ENCODE data around the gene OR51A7. TPM values are rescaled to one million over a fixed set of nuclear protein-coding genes. Genes with fewer than 3 reads are reported as not detected.
"Not testable (repeated sequence)": the region's sequence is repeated elsewhere in the genome, so short reads cannot be mapped to it uniquely, and the experiment has no call there.

OR51A7 gene
- total RNA-seq, 1 donor from 2014 or later: not detected

DNA sequence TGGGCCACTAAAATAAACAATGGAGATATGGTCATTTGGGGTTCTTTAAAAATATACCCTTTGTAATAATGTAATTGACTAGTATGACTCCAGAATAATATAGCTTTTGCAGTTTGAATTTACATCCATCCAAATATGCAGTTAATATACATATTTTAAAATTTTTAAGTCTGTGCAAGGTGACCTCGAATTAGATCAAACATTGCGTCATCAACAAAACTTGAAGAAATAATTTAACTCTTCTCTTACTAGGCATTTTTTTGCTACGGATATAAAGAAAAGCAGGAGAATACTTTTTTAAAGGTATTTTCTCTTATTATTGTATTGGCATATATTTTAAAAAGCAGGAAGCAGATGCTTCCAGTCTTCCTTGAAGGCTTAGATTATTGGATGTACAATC is 33.2 kb downstream of the OR51A7 start:
- intact Hi-C loops (cut with micrococcal nuclease): no loop called here
- DNase-seq (no peak), ATAC-seq (no peak)

DNA sequence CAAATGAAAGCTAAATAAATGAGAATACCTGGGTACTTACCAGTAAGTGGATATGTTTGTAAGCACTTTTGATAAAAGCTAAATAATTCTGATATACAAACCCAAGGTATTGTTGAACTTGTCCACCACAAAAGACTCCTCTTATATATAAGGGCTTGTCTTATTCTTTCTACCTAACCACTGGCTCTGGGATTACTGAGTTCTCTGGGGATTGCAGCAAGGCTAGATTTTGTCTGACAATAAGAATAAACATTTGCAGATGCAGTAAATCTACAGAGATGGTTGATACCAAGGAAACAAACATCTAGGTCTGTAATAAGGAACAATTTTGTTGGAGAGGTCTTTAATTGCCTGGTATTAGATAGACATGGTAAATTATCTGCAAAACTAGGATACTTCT is 43.9 kb downstream of the OR51A7 start, which contains the start of gene OR51A4:
OR51A4 (minus strand) TSS at position 101 of the 400 bp plus-strand sequence. CDS start 505 bp downstream, outside the sequence.
- DNase-seq (no peak), ATAC-seq (no peak)
- intact Hi-C loops (cut with micrococcal nuclease): no loop called here

GRCh38 chr11:4955613-4956012 is 52.0 kb downstream of the OR51A7 start, which contains the start of gene OR51A2:
Gene OR51A2, minus strand, starts transcription at chr11:4955713. Its CDS starts 0 bp downstream, at chr11:4955713.
- intact Hi-C loops (cut with micrococcal nuclease); ATAC-seq; DNase-seq: not testable (repeated sequence)

GRCh38 chr11:4957396-4957795 is 53.8 kb downstream of the OR51A7 start:
- intact Hi-C loops (cut with micrococcal nuclease): no loop called here
- DNase-seq (no peak), ATAC-seq (no peak)

Other genes starting within 250 kb of the OR51A7 start
- gene OR51E2, start 205.9 kb upstream of the OR51A7 start, total RNA-seq: not detected
- gene MMP26, start 199.0 kb upstream of the OR51A7 start, total RNA-seq: not detected
- gene OR51F1, start 133.8 kb upstream of the OR51A7 start, total RNA-seq: not detected
- gene OR52R1, start 99.4 kb upstream of the OR51A7 start, total RNA-seq: not detected
- gene OR51F2, start 82.5 kb upstream of the OR51A7 start, total RNA-seq: not detected
- gene OR51S1, start 54.6 kb upstream of the OR51A7 start, total RNA-seq: not detected
- gene OR51T1, start 21.9 kb upstream of the OR51A7 start, total RNA-seq: not detected
- not detected for gene OR51G2, start 15.6 kb downstream of the OR51A7 start, total RNA-seq
- not detected for gene OR51G1, start 20.6 kb downstream of the OR51A7 start, total RNA-seq
- not detected for gene OR51A4, start 43.8 kb downstream of the OR51A7 start, total RNA-seq
- gene OR51A2, start 51.9 kb downstream of the OR51A7 start, total RNA-seq: not detected
- not detected for gene OR51L1, start 91.1 kb downstream of the OR51A7 start, total RNA-seq
- gene OR52J3, start 142.7 kb downstream of the OR51A7 start, total RNA-seq: not detected
- gene OR52E2, start 155.8 kb downstream of the OR51A7 start, total RNA-seq: not detected
- gene OR52E1, start 165.8 kb downstream of the OR51A7 start, total RNA-seq: not detected
- not detected for gene OR52A5, start 234.6 kb downstream of the OR51A7 start, total RNA-seq

Data from left ventricle myocardium superior (tissue), 1 donor.